IMR-90 (cell line): ENCODE results near the gene RPP40. TPM values are rescaled to one million over a fixed set of nuclear protein-coding genes. Genes with fewer than 3 reads are reported as not detected.

Experiments used
- ATAC-seq: fragments of 200-7000 bp; cut with Tn5 transposase; 2 replicates; pipeline ENCODE4 v1.9.1; 2020; ENCODE audit warnings: low read depth, mild to moderate bottlenecking, moderate library complexity
- BruUV-seq: library from RNA; stranded (reverse); fragments of 400-500 nt; replicated peaks from 2 replicates; lab custom pipeline; 2021; lab: Mats Ljungman, UMichigan
- CTCF ChIA-PET: fragments of 300-600 bp; formaldehyde crosslinking; extraction: SDS; loops from one replicate; lab custom pipeline; 2021; ENCODE audit warnings: antibody characterized with exemption; lab: Yijun Ruan, JAX
- POLR2A ChIA-PET: fragments of 300-600 bp; sonication (Branson Sonifier 250); formaldehyde crosslinking; loops from one replicate; lab custom pipeline; 2022; ENCODE audit warnings: antibody characterized with exemption; ENCODE audit not compliant: unreplicated experiment; lab: Charles Lee
- DNase-seq: peaks from one replicate; pipeline ENCODE4 v3.0.0; 2013
- H2AFZ ChIP-seq: replicated peaks from 2 replicates; pipeline ENCODE3; 2013; ENCODE audit warnings: low read length, mild to moderate bottlenecking; ENCODE audit not compliant: poor library complexity
- H2AK5ac ChIP-seq: 2 replicates; pipeline ENCODE4 v1.6.1; 2013; ENCODE audit warnings: low read depth, low read length, inconsistent platforms
- H2AK9ac ChIP-seq: replicated peaks from 2 replicates; pipeline ENCODE3; 2013; ENCODE audit warnings: mild to moderate bottlenecking, low read depth, low read length, moderate library complexity; ENCODE audit not compliant: poor library complexity
- H2BK120ac ChIP-seq: 2 replicates; pipeline ENCODE4 v1.6.1; 2013; ENCODE audit warnings: low read depth, low read length, inconsistent platforms
- H2BK15ac ChIP-seq: 3 replicates; pipeline ENCODE4 v1.6.1; 2013; ENCODE audit warnings: low read depth, low read length, inconsistent platforms
- H2BK20ac ChIP-seq: 2 replicates; pipeline ENCODE4 v1.6.1; 2013; ENCODE audit warnings: low read depth, mild to moderate bottlenecking, inconsistent platforms, low read length, moderate library complexity
- H2BK5ac ChIP-seq: 2 replicates; pipeline ENCODE4 v1.6.1; 2013; ENCODE audit warnings: mild to moderate bottlenecking, low read depth, low read length, inconsistent platforms; ENCODE audit not compliant: poor library complexity, severe bottlenecking
- H3K14ac ChIP-seq: replicated peaks from 2 replicates; pipeline ENCODE4 v1.6.1; 2013; ENCODE audit warnings: low read depth, low read length, inconsistent platforms
- H3K18ac ChIP-seq: 2 replicates; pipeline ENCODE4 v1.6.1; 2013; ENCODE audit warnings: low read depth, low read length, control low read depth
- H3K23ac ChIP-seq: 2 replicates; pipeline ENCODE4 v1.6.1; 2013; ENCODE audit warnings: low read depth, low read length, inconsistent platforms
- H3K27ac ChIP-seq: 2 replicates; pipeline ENCODE4 v1.5.1; 2013; ENCODE audit warnings: mild to moderate bottlenecking, control low read depth, low read length; ENCODE audit not compliant: insufficient read depth
- H3K27me3 ChIP-seq: 2 replicates; pipeline ENCODE4 v1.6.1; 2013; ENCODE audit warnings: low read length; ENCODE audit not compliant: control insufficient read depth, insufficient read depth
- H3K36me3 ChIP-seq: 2 replicates; pipeline ENCODE4 v1.6.1; 2013; ENCODE audit warnings: low read length, mixed read lengths; ENCODE audit not compliant: control insufficient read depth, insufficient read depth
- H3K4ac ChIP-seq: 2 replicates; pipeline ENCODE4 v1.6.1; 2013; ENCODE audit warnings: low read depth, low read length, inconsistent platforms
- H3K4me1 ChIP-seq: 2 replicates; pipeline ENCODE4 v1.6.1; 2013; ENCODE audit warnings: low read length, mixed read lengths; ENCODE audit not compliant: control insufficient read depth, insufficient read depth
- H3K4me2 ChIP-seq: 2 replicates; pipeline ENCODE4 v1.6.1; 2013; ENCODE audit warnings: low read depth, mild to moderate bottlenecking, control low read depth, low read length, moderate library complexity
- H3K4me3 ChIP-seq: 2 replicates; pipeline ENCODE4 v1.5.1; 2013; ENCODE audit warnings: low read depth, mild to moderate bottlenecking, control low read depth, low read length, moderate library complexity; ENCODE audit not compliant: insufficient read depth
- H3K56ac ChIP-seq: 2 replicates; pipeline ENCODE4 v1.6.1; 2013; ENCODE audit warnings: low read length, inconsistent platforms; ENCODE audit not compliant: insufficient read depth; ENCODE audit errors: extremely low read depth
- H3K79me1 ChIP-seq, 2 experiments: 2 replicates each; pipeline ENCODE4 v1.6.1; 2013; ENCODE audit warnings: low read length in 2 of 2, inconsistent platforms in 1 of 2, low read depth in 1 of 2
- H3K9ac ChIP-seq: 2 replicates; pipeline ENCODE4 v1.6.1; 2013; ENCODE audit warnings: low read depth, low read length, control low read depth
- H3K9me1 ChIP-seq: 2 replicates; pipeline ENCODE4 v1.6.1; 2013; ENCODE audit warnings: low read length, inconsistent platforms; ENCODE audit not compliant: insufficient read depth
- H3K9me3 ChIP-seq: 2 replicates; pipeline ENCODE4 v1.6.1; 2013; ENCODE audit warnings: low read length; ENCODE audit not compliant: control insufficient read depth, insufficient read depth
- H4K20me1 ChIP-seq: 2 replicates; pipeline ENCODE4 v1.6.1; 2013; ENCODE audit warnings: low read length, inconsistent platforms; ENCODE audit not compliant: insufficient read depth
- H4K5ac ChIP-seq: 2 replicates; pipeline ENCODE4 v1.6.1; 2013; ENCODE audit warnings: mild to moderate bottlenecking, low read depth, low read length, control low read depth
- H4K8ac ChIP-seq, 2 experiments: 2 replicates each; pipeline ENCODE4 v1.6.1; 2013; ENCODE audit warnings: low read depth in 2 of 2, low read length in 2 of 2, control low read depth in 1 of 2, inconsistent platforms in 1 of 2
- H4K91ac ChIP-seq: 2 replicates; pipeline ENCODE4 v1.6.1; 2013; ENCODE audit warnings: low read depth, low read length, inconsistent platforms; ENCODE audit not compliant: insufficient read depth
- BHLHE40 ChIP-seq: fragments of 150-350 bp; IDR thresholded peaks from 2 replicates; pipeline ENCODE4 v1.6.1; 2016; ENCODE audit warnings: mild to moderate bottlenecking, low read depth, low read length
- CEBPB ChIP-seq: IDR thresholded peaks from 2 replicates; pipeline ENCODE4 v1.6.1; 2012; ENCODE audit warnings: low read depth, low read length, improper control_type of control experiment
- CHD1 ChIP-seq: IDR thresholded peaks from 2 replicates; pipeline ENCODE4 v1.6.1; 2012; ENCODE audit warnings: low read depth, low read length, improper control_type of control experiment
- CTCF ChIP-seq: conservative IDR thresholded peaks from 2 replicates; pipeline ENCODE4 v1.5.1; 2012; ENCODE audit warnings: mild to moderate bottlenecking, low read depth, low read length, improper control_type of control experiment
- ELK1 ChIP-seq: fragments of 150-350 bp; IDR thresholded peaks from 2 replicates; pipeline ENCODE4 v1.6.1; 2016; ENCODE audit warnings: low read depth, mild to moderate bottlenecking, low read length, moderate library complexity, borderline replicate concordance
- MAFK ChIP-seq: IDR thresholded peaks from 2 replicates; pipeline ENCODE4 v1.6.1; 2012; ENCODE audit warnings: low read depth, low read length, improper control_type of control experiment
- MAZ ChIP-seq: IDR thresholded peaks from 2 replicates; pipeline ENCODE4 v1.6.1; 2012; ENCODE audit warnings: low read depth, mild to moderate bottlenecking, low read length, improper control_type of control experiment, moderate library complexity, borderline replicate concordance
- MXI1 ChIP-seq: IDR thresholded peaks from 2 replicates; pipeline ENCODE4 v1.6.1; 2012; ENCODE audit warnings: low read depth, mild to moderate bottlenecking, low read length, moderate library complexity, borderline replicate concordance
- NFE2L2 ChIP-seq: fragments of 150-350 bp; IDR thresholded peaks from 2 replicates; pipeline ENCODE4 v1.6.1; 2016; ENCODE audit warnings: low read depth, mild to moderate bottlenecking, low read length
- POLR2A ChIP-seq: IDR thresholded peaks from 2 replicates; pipeline ENCODE4 v1.6.1; 2012; ENCODE audit warnings: mild to moderate bottlenecking, low read depth, low read length
- RAD21 ChIP-seq: IDR thresholded peaks from 2 replicates; pipeline ENCODE4 v1.6.1; 2012; ENCODE audit warnings: low read length, improper control_type of control experiment
- RCOR1 ChIP-seq: IDR thresholded peaks from 2 replicates; pipeline ENCODE4 v1.6.1; 2012; ENCODE audit warnings: mild to moderate bottlenecking, low read length, improper control_type of control experiment; ENCODE audit not compliant: insufficient replicate concordance
- RFX5 ChIP-seq: IDR thresholded peaks from 2 replicates; pipeline ENCODE4 v1.8.0; 2012; ENCODE audit warnings: low read depth, mild to moderate bottlenecking, low read length, moderate library complexity
- SMC3 ChIP-seq: fragments of 150-350 bp; IDR thresholded peaks from 2 replicates; pipeline ENCODE4 v1.6.1; 2016; ENCODE audit warnings: low read depth, mild to moderate bottlenecking, antibody characterized with exemption, low read length, moderate library complexity
- USF2 ChIP-seq: fragments of 150-350 bp; IDR thresholded peaks from 2 replicates; pipeline ENCODE4 v1.6.1; 2017; ENCODE audit warnings: mild to moderate bottlenecking, antibody characterized with exemption, low read length, low read depth
- WGBS, 2 experiments: methylation state at CpG; one replicate each; pipeline versions ENCODE4 v1.1.5 to v1.1.7; 2013; ENCODE audit warnings: missing lambda C conversion rate in 2 of 2; ENCODE audit not compliant: insufficient read length in 1 of 2; ENCODE audit errors: extremely low coverage in 2 of 2; 5-methylcytosine and 5-hydroxymethylcytosine counted together
- dilution Hi-C: fragments of 300-500 bp; cut with HindIII; formaldehyde crosslinking; loops from one replicate; pipeline ENCODE4 v1.14.3; 2018; ENCODE audit warnings: low sequenced_read_pairs; ENCODE audit not compliant: unreplicated experiment
- in situ Hi-C: fragments of 300-500 bp; cut with MboI; formaldehyde crosslinking; loops from 3 replicates; pipeline ENCODE4 v1.14.3; 2019; ENCODE audit warnings: low sequenced_read_pairs, inconsistent platforms, mixed read lengths
- intact Hi-C: fragments of 100-400 bp; cut with micrococcal nuclease; formaldehyde crosslinking; loops from 2 replicates; pipeline ENCODE4 v1.10.0; 2022
- polyA plus RNA-seq, 3 experiments: library from polyadenylated mRNA; depleted of rRNA; stranded (reverse); fragments of >200 nt; gene quantifications; 2 replicates each; pipeline ENCODE4 v1.2.3, GENCODE V29; 2012; ENCODE audit warnings: low replicate concordance in 1 of 3
- total RNA-seq: library from RNA; depleted of rRNA; stranded (reverse); fragments of >200 nt; gene quantifications from 2 replicates; pipeline ENCODE4 v1.2.3, GENCODE V29; 2012

Gene RPP40
- total and polyA plus RNA-seq, 2 of the 4 experiments (the other 2 are of a cell fraction) = 8.1 to 22.2 TPM

- no peak overlapping the region for H3K4me3 ChIP-seq
- no peak overlapping the region for H2BK20ac ChIP-seq
- no peaks in the 10 kb centered on the region for H3K27me3 ChIP-seq
- no peak overlapping the region for H3K18ac ChIP-seq
- ChIA-PET CTCF (interaction anchor here (1.3 kb wide), 1 partner anchor 15 kb away, joined by 3 read pairs; no protein-coding TSS in a partner anchor), POLR2A (no interaction called here)
- no peak overlapping the region for H4K5ac ChIP-seq
- no peaks in the 10 kb centered on the region for H3K4me1 ChIP-seq
- H3K4ac ChIP-seq = no peak overlapping the region
- H3K14ac ChIP-seq = no peak overlapping the region
- no peak overlapping the region for H3K56ac ChIP-seq
- WGBS, 2 experiments = no CpG with 5 or more reads among the region's 5 CpGs
- no peak overlapping the region for H3K27ac ChIP-seq
- no peak for TF ChIP-seq POLR2A
- no peak for TF ChIP-seq ELK1
- TF ChIP-seq SMC3 = no peak
- no peak for TF ChIP-seq MXI1
- no peak for TF ChIP-seq RCOR1
- no peak for TF ChIP-seq CHD1
- no peak for TF ChIP-seq CEBPB
- TF ChIP-seq BHLHE40 = no peak
- no peak for TF ChIP-seq CTCF
- TF ChIP-seq MAFK = no peak
- no peak for TF ChIP-seq USF2
- no peak for TF ChIP-seq RAD21
- no peak for TF ChIP-seq RFX5
- TF ChIP-seq MAZ = no peak
- no peak for TF ChIP-seq NFE2L2
- no peak overlapping the region for H3K9ac ChIP-seq
- H4K20me1 ChIP-seq = 0 out of 2 replicates have a peak, but pooled peaks cover 3% of the 10 kb centered on the region
- no peak overlapping the region for H2AK9ac ChIP-seq
- no peaks in the 10 kb centered on the region for H3K79me1 ChIP-seq
- H2BK120ac ChIP-seq = no peak overlapping the region
- in situ Hi-C loops (no loop called here), intact Hi-C loops (no loop called here), dilution Hi-C loops (no loop called here)
- BruUV-seq = no TSS peak
- no peak overlapping the region for H4K8ac ChIP-seq
- H3K23ac ChIP-seq = no peak overlapping the region
- H4K91ac ChIP-seq = no peak overlapping the region
- no peak overlapping the region for H2BK5ac ChIP-seq
- no peak overlapping the region for H2AFZ ChIP-seq
- no peaks in the 10 kb centered on the region; the same call in 1 of the 2 replicates for H3K9me1 ChIP-seq
- peaks cover 14% of the 10 kb centered on the region for H3K36me3 ChIP-seq
- H3K4me2 ChIP-seq = no peak overlapping the region
- H2AK5ac ChIP-seq = no peak overlapping the region
- no peak for DNase-seq
- no peaks in the 10 kb centered on the region for H3K9me3 ChIP-seq
- H2BK15ac ChIP-seq = no peak overlapping the region
- ATAC-seq = no peak
These were observed 47.2 kb downstream of the RPP40 start for GRCh38 chr6:4956625-4957024.
